Medulla oblongata (tissue), 1 donor: ENCODE results near the gene OR13C8.

Experiments
- DNase-seq: peaks from one replicate; pipeline ENCODE4 v3.0.0-alpha.2; 2015; ENCODE audit errors: extremely low spot score

OR13C8 gene

GRCh38 chr9:104611213-104611612, 42.2 kb downstream of the OR13C8 start:
- DNase-seq: no peak

GRCh38 chr9:104617418-104617817, 48.5 kb downstream of the OR13C8 start:
- DNase-seq: no peak

GRCh38 chr9:104618104-104618503, 49.1 kb downstream of the OR13C8 start, which contains the start of gene OR13C9:
TSS of gene OR13C9 (minus strand) at chr9:104618204. CDS start at chr9:104618204, 0 bp downstream.
- DNase-seq: no peak
